Lung (tissue), 12 donors: ENCODE data around the gene FYCO1. TPM values are rescaled to one million over a fixed set of nuclear protein-coding genes. Genes with fewer than 3 reads are reported as not detected.

Source experiments
- ATAC-seq: fragments of 200-7000 bp; cut with Tn5 transposase; one replicate; pipeline ENCODE4 v1.9.1; 2020; ENCODE audit warnings: moderate number of reproducible peaks; ENCODE audit not compliant: insufficient read depth, low FRiP score
- DNase-seq, 3 donors: peaks; one replicate each; pipeline ENCODE4 v3.0.0-alpha.2; 2013 to 2017
- H3K27ac ChIP-seq, 2 donors: one replicate each; pipeline ENCODE4 v1.5.1; 2013; ENCODE audit warnings: mild to moderate bottlenecking in 2 of 2, moderate library complexity in 2 of 2, control low read depth in 1 of 2, inconsistent platforms in 1 of 2, low read depth in 1 of 2, low read length in 1 of 2
- H3K27me3 ChIP-seq, 3 donors: one replicate each; pipeline ENCODE4 v1.5.1; 2013; ENCODE audit warnings: low read length in 2 of 3; ENCODE audit not compliant: control insufficient read depth in 3 of 3, insufficient read depth in 3 of 3
- H3K36me3 ChIP-seq, 4 donors: one replicate each; pipeline ENCODE4 v1.5.1; 2013; ENCODE audit warnings: low read length in 4 of 4, mild to moderate bottlenecking in 1 of 4, moderate library complexity in 1 of 4; ENCODE audit not compliant: control insufficient read depth in 4 of 4, insufficient read depth in 4 of 4
- H3K4me1 ChIP-seq, 5 donors: one replicate each; pipeline ENCODE4 v1.5.1; 2013; ENCODE audit warnings: low read length in 5 of 5, mild to moderate bottlenecking in 2 of 5, moderate library complexity in 1 of 5; ENCODE audit not compliant: control insufficient read depth in 5 of 5, insufficient read depth in 5 of 5
- H3K4me3 ChIP-seq: one replicate; pipeline ENCODE4 v1.5.1; 2013; ENCODE audit warnings: mild to moderate bottlenecking, control low read depth, moderate library complexity
- H3K9ac ChIP-seq, 2 donors: one replicate each; pipeline ENCODE4 v1.5.1; 2013; ENCODE audit warnings: low read length in 2 of 2, control low read depth in 1 of 2; ENCODE audit not compliant: insufficient read depth in 1 of 2
- H3K9me3 ChIP-seq, 4 donors: one replicate each; pipeline ENCODE4 v1.5.1; 2013; ENCODE audit warnings: low read length in 3 of 4, mild to moderate bottlenecking in 1 of 4, moderate library complexity in 1 of 4; ENCODE audit not compliant: control insufficient read depth in 4 of 4, insufficient read depth in 3 of 4
- WGBS, 2 donors: extraction: QIAGEN DNeasy Blood & Tissue Kit; methylation state at CpG; one replicate each; pipeline ENCODE4 v1.1.7; 2013; 5-methylcytosine and 5-hydroxymethylcytosine counted together
- polyA plus RNA-seq, 2 donors: library from polyadenylated mRNA; stranded (reverse); fragments of 200-250 nt; gene quantifications; one replicate each; pipeline ENCODE4 v1.2.1, GENCODE V29; 2013
- total RNA-seq, 2 donors: library from RNA; depleted of rRNA in 1 of 2; stranded (reverse); fragments of >200 nt in 1 of 2; gene quantifications; one replicate each; pipeline ENCODE4 v1.2.1, GENCODE V29; 2014 to 2021
- TF ChIP-seq, protein P1 (sequence below): IDR thresholded peaks from 2 replicates; pipeline ENCODE4 v1.5.1; 2012; ENCODE audit warnings: mild to moderate bottlenecking; ENCODE audit errors: control extremely low read depth, extremely low read depth
- donor health status: control.
- donor health status: control.
- donor health status: Bipolar disorder and iron deficiency.
- donor health status: healthy.
- donor health status: DM: yes; HTN: yes; CAD: no.

Gene FYCO1
- total and polyA plus RNA-seq, 4 donors, result 11.3 to 38.7 (median 23.2) TPM

DNA sequence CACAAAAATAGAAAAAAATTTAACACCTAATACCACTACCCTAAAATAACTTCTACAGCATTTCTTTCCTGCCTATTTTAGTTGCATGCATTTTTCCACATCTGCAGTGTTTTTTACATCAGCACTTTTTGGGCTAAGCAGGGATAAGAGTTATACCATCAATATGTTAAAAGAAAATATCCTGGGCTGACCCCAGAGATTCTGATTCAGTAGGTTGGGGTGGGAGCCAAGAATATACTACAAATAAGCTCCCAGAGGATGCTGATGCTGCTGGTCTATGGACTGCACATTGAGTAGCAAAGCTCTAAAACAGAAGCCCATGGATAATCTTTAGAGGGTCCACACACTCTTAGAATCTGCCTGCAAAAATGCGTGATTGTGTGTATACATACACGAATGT lies 14.8 kb downstream of the FYCO1 start:
- DNase-seq, result no peak
- Histone ChIP-seq H3K4me1 (peaks cover 11 to 19% (median 15%) of the 10 kb centered on the region in 5 donors), H3K27ac (no peak overlapping the region), H3K9ac (no peak overlapping the region), H3K9me3 (no peaks in the 10 kb centered on the region), H3K36me3 (peaks cover 21 to 46% (median 33%) of the 10 kb centered on the region in 4 donors), H3K27me3 (no peaks in the 10 kb centered on the region), H3K4me3 (no peak overlapping the region)
- ATAC-seq, result no peak
- WGBS, 2 donors, result 96 to 98% methylated on average over 2 of the region's 2 CpGs
- TF ChIP-seq, protein P1, sequence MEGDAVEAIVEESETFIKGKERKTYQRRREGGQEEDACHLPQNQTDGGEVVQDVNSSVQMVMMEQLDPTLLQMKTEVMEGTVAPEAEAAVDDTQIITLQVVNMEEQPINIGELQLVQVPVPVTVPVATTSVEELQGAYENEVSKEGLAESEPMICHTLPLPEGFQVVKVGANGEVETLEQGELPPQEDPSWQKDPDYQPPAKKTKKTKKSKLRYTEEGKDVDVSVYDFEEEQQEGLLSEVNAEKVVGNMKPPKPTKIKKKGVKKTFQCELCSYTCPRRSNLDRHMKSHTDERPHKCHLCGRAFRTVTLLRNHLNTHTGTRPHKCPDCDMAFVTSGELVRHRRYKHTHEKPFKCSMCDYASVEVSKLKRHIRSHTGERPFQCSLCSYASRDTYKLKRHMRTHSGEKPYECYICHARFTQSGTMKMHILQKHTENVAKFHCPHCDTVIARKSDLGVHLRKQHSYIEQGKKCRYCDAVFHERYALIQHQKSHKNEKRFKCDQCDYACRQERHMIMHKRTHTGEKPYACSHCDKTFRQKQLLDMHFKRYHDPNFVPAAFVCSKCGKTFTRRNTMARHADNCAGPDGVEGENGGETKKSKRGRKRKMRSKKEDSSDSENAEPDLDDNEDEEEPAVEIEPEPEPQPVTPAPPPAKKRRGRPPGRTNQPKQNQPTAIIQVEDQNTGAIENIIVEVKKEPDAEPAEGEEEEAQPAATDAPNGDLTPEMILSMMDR, result no peak

DNA sequence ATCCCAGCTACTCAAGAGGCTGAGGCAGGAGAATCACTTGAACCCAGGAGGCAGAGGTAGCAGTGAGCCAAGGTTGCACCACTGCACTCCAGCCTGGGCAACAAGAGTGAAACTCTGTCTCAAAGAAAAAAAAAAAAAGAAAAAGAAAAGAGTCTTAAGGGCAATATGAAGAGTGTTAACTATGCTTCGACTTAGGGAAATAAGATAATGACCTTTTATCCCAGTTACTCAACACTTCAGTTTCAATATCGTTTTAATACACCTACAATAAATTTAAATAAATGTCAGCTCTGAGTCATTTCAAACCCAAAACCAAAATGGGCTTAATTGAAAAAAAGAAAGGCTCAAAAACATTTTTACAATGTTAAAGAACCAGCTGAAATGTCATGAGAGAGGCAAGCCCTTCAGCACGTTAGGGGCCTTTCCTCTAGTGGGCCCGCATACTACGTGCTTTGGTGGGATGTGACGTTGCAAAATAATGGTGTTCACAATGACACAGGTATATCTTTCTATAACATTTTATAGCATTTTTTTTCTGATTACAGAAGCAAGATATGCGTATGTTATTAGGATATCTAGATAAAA lies 15.3 kb downstream of the FYCO1 start:
- no peak for ATAC-seq
- TF ChIP-seq, protein P1, result no peak
- H3K9ac ChIP-seq, result no peak overlapping the region
- 74 to 92% methylated on average over 7 of the region's 7 CpGs for WGBS, 2 donors
- no peaks in the 10 kb centered on the region for H3K9me3 ChIP-seq
- DNase-seq, result no peak
- H3K4me3 ChIP-seq, result no peak overlapping the region
- H3K4me1 ChIP-seq, result peaks cover 7 to 15% (median 12%) of the 10 kb centered on the region in 5 donors
- no peak overlapping the region for H3K27ac ChIP-seq
- peaks cover 21 to 46% (median 36%) of the 10 kb centered on the region in 4 donors for H3K36me3 ChIP-seq
- H3K27me3 ChIP-seq, result no peaks in the 10 kb centered on the region

DNA sequence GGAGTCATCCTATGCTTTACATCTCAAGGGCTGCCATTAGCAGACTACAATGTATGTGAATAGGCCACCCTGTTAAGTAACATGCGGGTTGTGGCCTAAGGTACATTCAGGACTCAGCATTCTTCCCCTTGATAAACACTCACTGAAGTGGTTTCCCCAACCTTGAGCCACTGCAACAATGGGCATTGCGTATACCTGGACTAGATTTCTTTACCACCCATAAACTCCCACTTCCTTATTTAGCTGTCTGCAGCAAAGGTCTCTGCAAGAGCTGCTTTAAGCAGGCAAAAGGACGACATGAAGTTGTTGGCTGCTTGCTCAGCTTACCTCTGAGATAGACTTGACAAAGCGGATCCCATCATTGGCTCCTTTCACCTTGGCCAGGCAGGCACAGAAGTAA lies 16.2 kb downstream of the FYCO1 start:
- 50 to 72% methylated on average over 4 of the region's 4 CpGs for WGBS, 2 donors

More for the DNA sequence above, 16.2 kb downstream of the FYCO1 start:
- no peak overlapping the region for H3K4me3 ChIP-seq
- TF ChIP-seq, protein P1, result no peak
- peak overlapping the region in 1 of 2 donors; percentile 77 for H3K27ac ChIP-seq
- no peak overlapping the region for H3K9ac ChIP-seq
- no peaks in the 10 kb centered on the region for H3K9me3 ChIP-seq
- no peaks in the 10 kb centered on the region for H3K27me3 ChIP-seq
- peaks cover 0 to 8% (median 5%) of the 10 kb centered on the region in 5 donors for H3K4me1 ChIP-seq
- DNase-seq, result no peak
- ATAC-seq, result no peak
- H3K36me3 ChIP-seq, result peaks cover 25 to 51% (median 40%) of the 10 kb centered on the region in 4 donors
